ENCODE measurements around the gene ARL5A. TPM values are rescaled to one million over a fixed set of nuclear protein-coding genes. Genes with fewer than 3 reads are reported as not detected.

ARL5A gene
- total and polyA plus RNA-seq, 8 donors, result 8.1 to 99.1 (median 28.0) TPM

- no peak for TF ChIP-seq CTCF (IDR thresholded peaks at IDR 0.05)
- no peak for TF ChIP-seq POLR2AphosphoS5 (IDR thresholded peaks at IDR 0.05)
- TF ChIP-seq EP300 (IDR thresholded peaks at IDR 0.05), result no peak
- no peak for TF ChIP-seq POLR2A (IDR thresholded peaks at IDR 0.05)
- H3K36me3 ChIP-seq, result no peaks in the 10 kb centered on the region
- intact Hi-C loops (cut with DNase I; ENCODE audit: low total_unique reads), result no loop called here
- DNase-seq, result no peak
- no peaks in the 10 kb centered on the region for H3K27me3 ChIP-seq
- H3K4me1 ChIP-seq, result no peaks in the 10 kb centered on the region
- H3K27ac ChIP-seq, result no peak overlapping the region
- H3K9me3 ChIP-seq, result no peaks in the 10 kb centered on the region
- H3K4me3 ChIP-seq, result no peak overlapping the region
- 79 to 91% (median 85%) methylated on average over 10 of the region's 10 CpGs for WGBS, 5 donors
These were observed 62.3 kb downstream of the ARL5A start for GRCh38 chr2:151765760-151766410.

GRCh38 chr2:151762694-151763093 is 65.5 kb downstream of the ARL5A start:
- H3K4me1 ChIP-seq, result peaks cover 0 to 7% (median 0%) of the 10 kb centered on the region in 4 donors
- no peak overlapping the region for H3K27ac ChIP-seq
- 48 to 58% (median 52%) methylated on average over 3 of the region's 3 CpGs for WGBS, 5 donors
- intact Hi-C loops (cut with DNase I; ENCODE audit: low total_unique reads), result no loop called here
- H3K36me3 ChIP-seq, result no peaks in the 10 kb centered on the region
- TF ChIP-seq EP300 (IDR thresholded peaks at IDR 0.05) (no peak), POLR2A (IDR thresholded peaks at IDR 0.05) (no peak), POLR2AphosphoS5 (IDR thresholded peaks at IDR 0.05) (no peak), CTCF (IDR thresholded peaks at IDR 0.05) (no peak)
- no peaks in the 10 kb centered on the region for H3K9me3 ChIP-seq
- DNase-seq, result no peak
- H3K27me3 ChIP-seq, result no peaks in the 10 kb centered on the region
- no peak overlapping the region for H3K4me3 ChIP-seq

GRCh38 chr2:151761687-151762086 is 66.5 kb downstream of the ARL5A start:
- Histone ChIP-seq H3K27me3 (no peaks in the 10 kb centered on the region), H3K4me3 (no peak overlapping the region), H3K27ac (no peak overlapping the region), H3K9me3 (no peaks in the 10 kb centered on the region), H3K4me1 (peaks cover 0 to 8% (median 0%) of the 10 kb centered on the region in 4 donors), H3K36me3 (no peaks in the 10 kb centered on the region)
- intact Hi-C loops (cut with DNase I; ENCODE audit: low total_unique reads), result no loop called here
- DNase-seq, result no peak
- no peak for TF ChIP-seq EP300 (IDR thresholded peaks at IDR 0.05)
- no peak for TF ChIP-seq CTCF (IDR thresholded peaks at IDR 0.05)
- TF ChIP-seq POLR2AphosphoS5 (IDR thresholded peaks at IDR 0.05), result no peak
- no peak for TF ChIP-seq POLR2A (IDR thresholded peaks at IDR 0.05)

GRCh38 chr2:151761193-151761592 is 67.0 kb downstream of the ARL5A start:
- Histone ChIP-seq H3K36me3 (no peaks in the 10 kb centered on the region), H3K4me3 (no peak overlapping the region), H3K27ac (no peak overlapping the region), H3K4me1 (peaks cover 0 to 8% (median 0%) of the 10 kb centered on the region in 4 donors), H3K27me3 (no peaks in the 10 kb centered on the region), H3K9me3 (no peaks in the 10 kb centered on the region)
- 82 to 91% (median 84%) methylated on average over 3 of the region's 3 CpGs for WGBS, 5 donors
- intact Hi-C loops (cut with DNase I; ENCODE audit: low total_unique reads), result no loop called here
- TF ChIP-seq CTCF (IDR thresholded peaks at IDR 0.05), result no peak
- TF ChIP-seq POLR2AphosphoS5 (IDR thresholded peaks at IDR 0.05), result no peak
- TF ChIP-seq POLR2A (IDR thresholded peaks at IDR 0.05), result no peak
- TF ChIP-seq EP300 (IDR thresholded peaks at IDR 0.05), result no peak
- DNase-seq, result no peak

Data from stomach (tissue), 9 donors.